Psoas muscle (tissue), 8 donors: ENCODE results near the gene GALR3. TPM values are rescaled to one million over a fixed set of nuclear protein-coding genes. Genes with fewer than 3 reads are reported as not detected.

Experiments used
- ATAC-seq, 4 donors: fragments of 200-7000 bp; cut with Tn5 transposase; one replicate each; pipeline ENCODE4 v1.9.1; 2020; ENCODE audit warnings: moderate library complexity in 3 of 4, mild to moderate bottlenecking in 2 of 4
- DNase-seq, 2 donors: peaks; one replicate each; pipeline ENCODE4 v3.0.0-alpha.2; 2020
- H3K27ac ChIP-seq: fragments of 200-600 bp; one replicate; pipeline ENCODE4 v1.8.0; 2022
- H3K27me3 ChIP-seq, 3 donors: fragments of 200-600 bp in 1 of 3; one replicate each; pipeline versions ENCODE4 v1.6.1 to v1.8.0; 2013 to 2022; ENCODE audit warnings: low read length in 2 of 3, mild to moderate bottlenecking in 2 of 3, moderate library complexity in 1 of 3; ENCODE audit not compliant: insufficient read depth in 3 of 3
- H3K36me3 ChIP-seq, 2 donors: fragments of 200-600 bp in 1 of 2; one replicate each; pipeline versions ENCODE4 v1.6.1 to v1.8.0; 2013 to 2022; ENCODE audit warnings: low read depth in 1 of 2, mild to moderate bottlenecking in 1 of 2, moderate library complexity in 1 of 2; ENCODE audit not compliant: insufficient read depth in 1 of 2
- H3K4me1 ChIP-seq: fragments of 200-600 bp; one replicate; pipeline ENCODE4 v1.8.0; 2022
- H3K4me3 ChIP-seq: fragments of 200-600 bp; one replicate; pipeline ENCODE4 v1.8.0; 2022; ENCODE audit warnings: mild to moderate bottlenecking
- H3K9me3 ChIP-seq: fragments of 200-600 bp; one replicate; pipeline ENCODE4 v1.8.0; 2022
- WGBS, 3 donors: extraction: QIAGEN DNeasy Blood & Tissue Kit; methylation state at CpG; one replicate each; pipeline versions ENCODE4 v1.1.6 to v1.1.7; 2013; 5-methylcytosine and 5-hydroxymethylcytosine counted together
- intact Hi-C, 2 donors: fragments of 100-400 bp; cut with DNase I; formaldehyde crosslinking; loops; one replicate each; pipeline versions ENCODE4 v1.11.0 to v1.14.2; 2022
- polyA plus RNA-seq, 3 donors: library from polyadenylated mRNA; stranded (reverse); fragments of 200-250 nt; gene quantifications; one replicate each; pipeline ENCODE4 v1.2.3, GENCODE V29; 2013
- total RNA-seq, 4 donors: library from RNA; stranded (reverse); fragmentation: NEBNext Ultra II Directional in 2 of 4; extraction: Animal tissue kit (Norgen Biotek cat#: 25700) in 2 of 4; gene quantifications; one replicate each; pipeline versions ENCODE4 v1.2.1 to v1.2.4, GENCODE V29; 2021 to 2023
- TF ChIP-seq, protein P1 (sequence below): fragments of 200-600 bp; IDR thresholded peaks from one replicate; pipeline ENCODE4 v1.8.0; 2022; ENCODE audit warnings: antibody characterized with exemption
- donor health status: healthy with polysubstance abuse.
- donor health status: DM: no; HTN: no; CAD: no; lungs with moderate emphysema.
- donor health status: Bipolar disorder and iron deficiency.
- donor health status: healthy.
- donor health status: DM: yes; HTN: yes; CAD: no.
- donor health status: DM: no; HTN: no; CAD: no.
- donor health status: DM: no; HTN: no; CAD: no.
- donor health status: DM: yes; HTN: yes; CAD: no.

Gene GALR3
- total and polyA plus RNA-seq, 7 donors: 0.04 to 0.32 TPM; not detected in 5

DNA sequence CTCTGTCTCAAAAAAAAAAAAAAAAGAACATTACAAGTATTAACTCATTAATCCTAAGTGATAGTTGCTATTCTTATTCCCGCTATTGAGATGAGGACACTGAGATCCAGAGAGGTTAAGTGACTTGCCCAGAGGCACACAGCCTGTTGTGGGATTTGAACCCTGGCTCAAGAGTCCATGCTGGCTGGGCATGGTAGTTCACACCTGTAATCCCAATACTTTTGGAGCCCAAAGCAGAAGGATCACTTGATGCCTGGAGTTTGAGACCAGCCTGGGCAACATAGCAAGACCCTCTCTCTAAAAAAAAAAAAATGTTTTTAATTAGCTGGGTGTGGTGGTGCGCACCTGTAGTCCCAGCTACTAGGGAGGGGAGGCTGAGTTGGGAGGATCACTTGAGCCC is 11.3 kb upstream of the GALR3 start:
- Histone ChIP-seq H3K27ac (no peak overlapping the region), H3K27me3 (no peaks in the 10 kb centered on the region), H3K36me3 (peaks cover 0 to 13% of the 10 kb centered on the region in 2 donors), H3K4me1 (peaks cover 6% of the 10 kb centered on the region), H3K4me3 (no peak overlapping the region), H3K9me3 (no peaks in the 10 kb centered on the region)
- WGBS, 3 donors: 92 to 98% (median 98%) methylated on average over 2 of the region's 2 CpGs
- ATAC-seq (no peak), DNase-seq (no peak)
- intact Hi-C loops: loop anchor here (10.0 kb wide), 2 partner anchors 123 to 153 kb away; no protein-coding TSS in a partner anchor
- TF ChIP-seq, protein P1, sequence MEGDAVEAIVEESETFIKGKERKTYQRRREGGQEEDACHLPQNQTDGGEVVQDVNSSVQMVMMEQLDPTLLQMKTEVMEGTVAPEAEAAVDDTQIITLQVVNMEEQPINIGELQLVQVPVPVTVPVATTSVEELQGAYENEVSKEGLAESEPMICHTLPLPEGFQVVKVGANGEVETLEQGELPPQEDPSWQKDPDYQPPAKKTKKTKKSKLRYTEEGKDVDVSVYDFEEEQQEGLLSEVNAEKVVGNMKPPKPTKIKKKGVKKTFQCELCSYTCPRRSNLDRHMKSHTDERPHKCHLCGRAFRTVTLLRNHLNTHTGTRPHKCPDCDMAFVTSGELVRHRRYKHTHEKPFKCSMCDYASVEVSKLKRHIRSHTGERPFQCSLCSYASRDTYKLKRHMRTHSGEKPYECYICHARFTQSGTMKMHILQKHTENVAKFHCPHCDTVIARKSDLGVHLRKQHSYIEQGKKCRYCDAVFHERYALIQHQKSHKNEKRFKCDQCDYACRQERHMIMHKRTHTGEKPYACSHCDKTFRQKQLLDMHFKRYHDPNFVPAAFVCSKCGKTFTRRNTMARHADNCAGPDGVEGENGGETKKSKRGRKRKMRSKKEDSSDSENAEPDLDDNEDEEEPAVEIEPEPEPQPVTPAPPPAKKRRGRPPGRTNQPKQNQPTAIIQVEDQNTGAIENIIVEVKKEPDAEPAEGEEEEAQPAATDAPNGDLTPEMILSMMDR: no peak

GRCh38 chr22:37812869-37813678 is 10.1 kb upstream of the GALR3 start:
- TF ChIP-seq, protein P1: no peak
- Histone ChIP-seq H3K4me3 (no peak overlapping the region), H3K27me3 (no peaks in the 10 kb centered on the region), H3K36me3 (peaks cover 0 to 13% of the 10 kb centered on the region in 2 donors), H3K4me1 (peaks cover 8% of the 10 kb centered on the region), H3K27ac (no peak overlapping the region), H3K9me3 (no peaks in the 10 kb centered on the region)
- 93% methylated on average over 27 of the region's 27 CpGs for WGBS, 3 donors
- no peak for DNase-seq
- intact Hi-C loops: loop anchor here (10.0 kb wide), 2 partner anchors 122 to 152 kb away; no protein-coding TSS in a partner anchor
- no peak for ATAC-seq

GRCh38 chr22:37815593-37815992 is 7.6 kb upstream of the GALR3 start:
- H3K36me3 ChIP-seq: peaks cover 0 to 13% of the 10 kb centered on the region in 2 donors
- H3K9me3 ChIP-seq: no peaks in the 10 kb centered on the region
- peaks cover 13% of the 10 kb centered on the region for H3K4me1 ChIP-seq
- H3K4me3 ChIP-seq: no peak overlapping the region
- TF ChIP-seq, protein P1: no peak
- H3K27me3 ChIP-seq: no peaks in the 10 kb centered on the region
- ATAC-seq (no peak), DNase-seq (no peak)
- H3K27ac ChIP-seq: no peak overlapping the region
- intact Hi-C loops: loop anchor here (5.0 to 10.0 kb wide), 3 partner anchors 119 to 152 kb away; no protein-coding TSS in a partner anchor
- WGBS, 3 donors: 80 to 88% (median 84%) methylated on average over 12 of the region's 12 CpGs

GRCh38 chr22:37816543-37817180 is 6.5 kb upstream of the GALR3 start:
- intact Hi-C loops: loop anchor here (1.0 to 10.0 kb wide), 4 partner anchors 47 to 151 kb away; no protein-coding TSS in a partner anchor
- DNase-seq (no peak), ATAC-seq (no peak)
- Histone ChIP-seq H3K4me1 (peaks cover 13% of the 10 kb centered on the region), H3K9me3 (no peaks in the 10 kb centered on the region), H3K36me3 (peaks cover 0 to 13% of the 10 kb centered on the region in 2 donors), H3K27ac (no peak overlapping the region), H3K4me3 (no peak overlapping the region), H3K27me3 (no peaks in the 10 kb centered on the region)
- 92 to 96% (median 92%) methylated on average over 23 of the region's 23 CpGs for WGBS, 3 donors
- TF ChIP-seq, protein P1: no peak
